Stimulated activated CD8-positive, alpha-beta memory T cell treated with anti-CD3 and anti-CD28 coated beads, Interleukin-15, amount 100 ng/mL, for 24 hours (primary cell): ENCODE measurements around the gene GNB1.
"Not testable (repeated sequence)": the region's sequence is repeated elsewhere in the genome, so short reads cannot be mapped to it uniquely, and the experiment has no call there.

Experiments used
- DNase-seq: peaks from one replicate; pipeline ENCODE4 v3.0.0-alpha.2; 2020; ENCODE audit warnings: low read depth

The GNB1 gene

DNA sequence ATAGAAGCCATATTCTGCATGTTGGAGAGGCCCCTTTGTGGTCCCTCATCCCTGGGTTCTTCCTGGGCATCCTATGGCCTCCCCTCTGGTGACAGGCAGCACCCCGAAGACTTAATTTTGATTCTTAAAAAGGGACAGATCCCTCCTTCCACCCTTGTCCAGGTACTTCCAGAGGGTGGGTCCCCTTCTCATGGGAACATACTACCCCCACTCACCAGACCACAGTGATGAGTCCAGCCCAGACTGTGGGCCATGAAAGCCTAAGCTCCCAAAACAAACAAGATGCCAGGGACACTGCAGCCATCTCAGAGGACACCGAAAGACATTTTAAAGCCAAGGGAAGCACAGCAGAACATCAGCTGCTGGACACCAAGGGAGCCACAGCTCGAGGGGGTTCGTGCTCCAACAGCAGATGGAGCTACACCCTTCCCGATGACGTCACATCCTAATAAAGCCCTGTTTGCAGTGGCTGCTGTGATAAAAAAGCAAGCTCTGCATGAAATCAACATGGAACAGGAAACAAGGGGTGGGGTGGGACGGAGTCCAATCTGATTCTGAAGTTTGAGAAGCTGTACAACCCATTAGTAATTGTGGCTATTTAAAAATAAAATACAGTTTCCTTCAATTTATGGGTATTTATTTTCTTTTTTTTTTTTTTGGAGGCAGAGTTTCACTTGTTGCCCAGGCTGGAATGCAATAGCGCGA, 32.4 kb downstream of the GNB1 start:
- DNase-seq, result no peak

DNA sequence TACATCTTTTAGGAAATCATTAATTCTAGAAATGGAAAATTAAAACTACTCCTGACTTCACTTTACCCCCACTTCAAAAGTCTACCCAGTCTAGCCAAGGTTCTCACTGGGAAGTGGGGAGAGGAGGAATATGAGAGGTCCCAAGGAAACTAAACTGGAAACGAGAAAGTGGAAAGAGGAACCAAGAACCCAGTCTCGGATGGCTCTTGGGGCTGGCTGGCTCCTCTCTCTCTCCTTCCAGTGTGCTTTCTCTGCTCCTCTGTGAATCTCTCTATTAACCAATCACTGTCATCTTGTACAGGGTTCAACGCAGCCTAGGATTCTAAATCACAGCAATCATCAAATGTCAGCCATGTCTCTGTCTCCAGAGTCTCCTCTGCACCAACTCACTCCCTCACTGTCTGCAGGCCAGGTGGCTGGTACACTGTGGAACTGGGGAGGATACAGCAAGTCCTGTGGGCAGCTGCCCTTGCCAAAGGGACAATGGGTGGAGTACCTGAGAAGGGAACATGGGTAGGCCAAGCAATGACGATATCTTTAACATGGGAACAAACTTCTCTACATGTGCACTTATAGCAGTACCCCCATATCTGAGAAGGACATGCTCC, 33.7 kb downstream of the GNB1 start:
- DNase-seq, result no peak

DNA sequence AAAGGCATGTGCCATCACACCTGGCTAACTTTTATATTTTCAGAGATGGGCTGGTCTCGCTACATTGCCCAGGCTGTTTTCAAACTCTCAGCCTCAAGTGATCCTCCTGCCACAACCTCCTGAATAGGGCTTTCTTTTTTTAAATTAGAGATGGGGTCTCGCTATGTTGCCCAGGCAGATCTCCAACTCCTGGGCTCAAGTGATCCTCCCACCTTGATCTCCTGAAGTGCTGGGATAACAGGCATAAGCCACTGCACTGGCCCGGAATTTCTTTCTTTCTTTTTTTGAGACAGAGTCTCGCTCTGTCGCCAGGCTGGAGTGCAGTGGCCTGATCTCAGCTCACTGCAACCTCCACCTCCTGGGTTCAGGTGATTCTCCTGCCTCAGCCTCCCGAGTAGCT, 34.7 kb downstream of the GNB1 start:
- not testable (repeated sequence) for DNase-seq

DNA sequence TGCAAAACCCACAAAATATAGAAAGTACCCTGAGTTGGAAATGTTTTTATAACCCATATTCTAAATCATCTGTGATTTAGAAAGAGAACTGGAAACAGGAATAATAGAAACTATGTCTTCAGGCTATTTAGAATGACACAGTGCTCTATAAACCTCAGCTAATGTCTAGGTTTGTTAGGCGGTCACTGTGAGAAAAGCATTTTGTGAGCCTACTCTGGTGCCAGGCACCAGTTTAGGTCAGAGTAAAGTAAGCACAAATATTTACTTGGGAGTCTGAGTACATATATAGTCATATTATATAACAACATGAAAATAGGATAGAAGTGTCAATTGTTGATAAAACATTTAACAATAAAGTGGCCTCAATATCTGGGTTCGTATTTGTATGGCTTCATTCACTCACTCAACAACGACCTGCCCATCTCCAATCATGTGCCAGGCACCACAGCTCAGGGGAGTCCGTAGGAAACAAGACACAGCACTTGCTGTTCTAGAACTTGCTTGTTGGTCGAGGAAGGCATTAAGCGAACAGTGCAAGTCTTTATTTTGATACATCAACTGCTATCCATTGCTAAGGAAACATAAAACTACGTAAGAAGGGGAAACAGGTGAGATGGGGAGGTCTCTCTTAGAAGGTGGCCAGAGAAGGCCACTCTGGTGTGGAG, 37.2 kb downstream of the GNB1 start:
- DNase-seq, result no peak

- no peak for DNase-seq
These were observed 38.1 kb downstream of the GNB1 start for GRCh38 chr1:1852619-1853414.

GRCh38 chr1:1847890-1848289, 43.0 kb downstream of the GNB1 start:
- DNase-seq, result no peak

DNA sequence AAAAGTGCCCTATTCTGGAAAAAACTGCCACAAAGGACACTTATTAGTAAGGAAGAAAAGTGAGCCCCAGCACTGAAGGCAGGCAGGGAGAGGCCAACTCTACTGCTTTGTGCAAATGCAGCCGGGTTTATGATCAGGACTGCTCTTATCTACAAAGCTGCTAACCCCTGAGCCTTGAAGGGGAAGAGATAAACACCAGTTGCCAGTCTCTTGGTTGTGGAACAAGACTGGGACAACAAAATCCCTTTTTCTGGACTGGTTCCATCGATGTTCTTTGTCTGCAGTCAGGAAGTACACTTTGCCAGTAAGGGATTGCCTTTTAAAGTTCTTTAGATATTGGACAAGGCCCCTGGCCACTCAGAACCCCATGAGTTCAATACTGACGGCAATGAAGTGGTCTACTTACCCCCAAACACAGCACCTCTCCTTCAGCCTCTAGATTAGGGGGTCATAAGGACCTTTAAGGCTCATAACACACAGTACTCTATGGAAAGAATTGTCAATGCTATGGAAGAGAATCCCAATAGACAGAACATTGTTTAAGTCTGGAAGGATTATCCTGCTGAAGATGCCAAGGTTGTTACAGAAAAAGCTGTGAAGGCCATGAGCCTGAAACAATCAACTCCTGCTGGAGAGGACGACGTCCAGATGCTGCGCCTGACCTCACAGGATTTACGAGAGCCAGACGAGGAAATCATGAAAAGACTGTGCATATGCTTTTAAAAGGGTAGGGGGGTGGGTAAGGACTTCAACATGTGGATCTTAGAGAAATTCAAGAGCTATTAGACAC, 43.6 kb downstream of the GNB1 start:
- DNase-seq, result no peak

DNA sequence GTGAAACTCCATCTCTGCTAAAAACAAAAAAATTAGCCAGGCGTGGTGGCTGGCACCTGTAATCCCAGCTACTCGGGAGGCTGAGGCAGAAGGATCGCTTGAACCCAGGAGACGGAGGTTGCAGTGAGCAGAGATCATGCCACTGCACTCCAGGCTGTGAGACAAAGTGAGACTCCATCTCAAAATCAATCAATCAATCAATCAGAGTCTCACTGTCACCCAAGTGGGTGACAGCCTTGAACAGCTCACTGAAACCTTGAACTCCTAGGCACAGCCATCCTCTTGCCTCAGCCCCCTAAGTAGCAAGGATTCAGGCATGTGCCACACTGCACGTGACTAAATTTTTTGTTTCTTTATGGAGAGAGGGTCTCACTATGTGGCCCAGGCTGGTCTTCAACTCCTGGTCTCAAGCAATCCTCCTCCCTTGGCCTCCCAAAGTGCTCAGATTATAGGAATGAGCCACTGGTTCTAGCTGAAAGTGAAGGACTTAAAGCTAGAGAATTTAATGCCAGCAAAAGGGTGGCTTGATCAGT, 44.4 kb downstream of the GNB1 start:
- DNase-seq, result no peak

DNA sequence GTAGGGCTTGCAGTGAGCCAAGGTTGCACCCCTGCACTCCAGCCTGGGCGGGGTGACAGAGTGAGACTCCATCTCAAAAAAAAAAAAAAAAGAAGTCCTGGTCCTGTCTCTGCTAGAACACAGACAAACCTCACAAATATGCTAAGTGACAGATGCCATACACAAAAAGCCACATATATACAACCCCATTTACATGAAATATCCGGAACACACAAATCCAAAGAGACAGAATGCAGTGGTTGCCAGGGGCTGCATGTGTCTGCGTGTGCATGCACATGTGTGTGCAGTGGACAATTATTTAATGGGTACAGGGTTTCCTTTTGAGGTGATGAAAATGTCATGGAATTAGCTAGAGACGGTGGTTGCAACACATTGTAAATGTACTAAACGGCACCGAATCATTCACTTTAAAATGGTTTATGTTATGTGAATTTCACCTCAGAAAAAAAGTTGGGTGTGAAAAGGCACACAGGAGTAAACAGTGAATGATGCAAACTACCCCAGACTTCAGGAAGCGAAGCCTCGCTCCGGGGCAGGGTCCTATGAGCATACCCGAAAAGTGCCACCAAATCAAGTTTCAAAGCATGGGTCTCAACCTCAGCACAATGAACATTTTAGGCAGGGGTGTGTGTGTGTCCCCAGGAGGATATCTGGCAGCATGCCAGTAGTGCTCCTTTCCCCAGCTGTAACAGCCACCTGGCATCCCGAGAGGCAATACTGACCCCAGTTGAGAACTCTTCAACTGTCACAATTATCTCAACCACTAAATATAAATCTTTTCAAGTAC, 48.3 kb downstream of the GNB1 start:
- DNase-seq, result no peak

GRCh38 chr1:1841575-1841995, 49.3 kb downstream of the GNB1 start:
- no peak for DNase-seq

DNA sequence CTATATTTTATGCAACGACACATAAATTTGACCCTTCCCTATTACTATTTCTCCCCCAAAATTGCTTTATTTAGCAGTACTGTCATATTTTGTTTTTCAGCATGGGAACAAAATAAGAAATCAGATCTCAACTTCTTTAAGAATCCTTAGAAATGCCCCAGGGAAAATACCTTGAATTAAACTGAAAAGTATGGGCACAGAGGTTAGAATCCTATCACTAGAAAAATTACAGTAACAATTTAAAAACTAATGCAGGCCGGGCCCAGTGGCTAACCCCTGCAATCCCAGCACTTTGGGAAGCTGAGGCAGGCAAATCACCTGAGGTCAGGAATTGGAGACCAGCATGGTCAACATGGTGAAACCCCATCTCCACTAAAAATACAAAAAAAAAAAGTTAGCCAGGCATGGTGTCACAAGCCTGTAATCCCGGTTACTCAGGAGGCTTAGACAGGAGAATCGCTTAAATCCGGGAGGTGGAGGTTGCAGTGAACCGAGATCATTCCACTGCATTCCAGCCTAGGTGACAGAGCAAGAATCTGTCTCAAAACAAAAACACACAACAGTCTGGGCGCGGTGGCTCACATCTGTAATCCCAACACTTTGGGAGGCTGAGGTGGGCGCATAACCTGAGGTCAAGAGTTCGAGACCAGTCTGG, 51.4 kb downstream of the GNB1 start:
- DNase-seq, result no peak

GRCh38 chr1:1836119-1836518, 54.8 kb downstream of the GNB1 start:
- no peak for DNase-seq

GRCh38 chr1:1835546-1835945, 55.3 kb downstream of the GNB1 start:
- DNase-seq, result no peak

GRCh38 chr1:1833916-1834325, 57.0 kb downstream of the GNB1 start:
- no peak for DNase-seq

DNA sequence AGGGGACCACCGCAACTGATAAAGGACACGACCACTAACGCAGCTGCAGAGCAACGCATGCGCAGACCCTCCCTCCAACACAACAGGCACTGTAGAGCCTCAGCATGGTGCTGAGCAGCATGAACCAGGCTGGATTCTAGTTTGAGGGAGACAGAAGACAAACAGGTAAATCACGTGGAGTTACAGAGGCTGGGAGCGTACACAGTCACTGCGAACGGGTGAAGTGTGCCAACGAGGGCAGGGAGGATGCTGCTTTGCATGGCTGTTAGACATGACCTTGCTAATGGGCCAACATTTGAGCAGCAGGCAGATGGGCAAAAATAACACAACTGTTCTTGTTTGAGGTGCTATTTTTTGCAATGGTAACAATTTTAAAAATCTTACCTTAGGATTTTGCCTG, 57.4 kb downstream of the GNB1 start:
- DNase-seq, result no peak

DNA sequence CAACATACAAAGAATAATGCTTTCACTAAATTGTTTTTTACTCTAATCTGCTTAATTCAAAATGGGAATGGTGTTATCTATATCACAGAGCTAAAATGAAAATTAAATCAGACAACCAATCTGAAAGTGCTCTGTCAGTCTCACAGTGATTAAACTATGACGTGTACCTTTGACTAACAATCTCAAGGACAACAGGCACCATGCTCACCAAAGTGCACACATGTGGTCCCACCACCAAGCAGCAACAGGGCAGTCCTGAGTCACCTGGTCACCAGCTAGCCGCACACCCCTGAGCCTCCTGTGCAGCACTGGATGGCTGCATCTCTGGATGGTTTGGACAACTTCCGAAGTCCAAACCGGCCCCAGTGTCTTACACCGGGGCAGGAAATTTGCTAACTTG, 58.1 kb downstream of the GNB1 start:
- no peak for DNase-seq

GRCh38 chr1:1832166-1832565, 58.7 kb downstream of the GNB1 start:
- no peak for DNase-seq

DNA sequence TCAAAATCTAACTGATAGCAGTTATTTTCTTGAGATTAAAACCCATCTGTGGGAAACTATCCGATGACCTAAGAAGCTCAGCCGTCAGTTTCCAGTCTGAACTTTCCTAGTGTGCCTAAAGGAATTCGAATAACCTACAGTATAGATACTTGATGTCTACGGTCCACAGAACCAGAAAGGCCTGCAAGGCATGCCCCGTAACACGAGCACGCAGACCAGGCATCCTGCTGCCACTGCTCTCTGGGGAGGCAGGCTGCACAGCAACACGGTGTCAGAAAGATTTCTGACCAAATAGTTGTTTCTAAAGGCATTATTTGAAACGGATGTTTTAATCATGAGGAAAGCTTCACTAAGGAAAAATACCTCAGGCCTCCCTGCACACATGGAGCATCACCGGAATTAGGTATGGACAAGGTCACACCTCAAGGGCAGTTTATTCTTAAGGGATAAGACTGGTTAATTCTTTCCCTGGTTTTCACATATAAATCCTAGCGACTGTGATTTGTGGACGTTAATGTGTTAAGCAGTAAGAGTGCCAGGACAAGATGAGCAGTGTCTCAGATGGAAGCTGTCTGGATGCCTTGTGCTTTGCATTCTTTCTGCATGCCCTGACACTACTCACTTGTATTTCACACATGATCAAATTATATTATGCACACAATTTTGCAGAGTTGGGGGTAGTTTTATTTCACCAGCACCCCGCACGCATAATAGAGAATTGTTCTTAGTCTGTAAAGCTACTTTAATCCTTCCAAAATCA, 63.6 kb downstream of the GNB1 start:
- no peak for DNase-seq

DNA sequence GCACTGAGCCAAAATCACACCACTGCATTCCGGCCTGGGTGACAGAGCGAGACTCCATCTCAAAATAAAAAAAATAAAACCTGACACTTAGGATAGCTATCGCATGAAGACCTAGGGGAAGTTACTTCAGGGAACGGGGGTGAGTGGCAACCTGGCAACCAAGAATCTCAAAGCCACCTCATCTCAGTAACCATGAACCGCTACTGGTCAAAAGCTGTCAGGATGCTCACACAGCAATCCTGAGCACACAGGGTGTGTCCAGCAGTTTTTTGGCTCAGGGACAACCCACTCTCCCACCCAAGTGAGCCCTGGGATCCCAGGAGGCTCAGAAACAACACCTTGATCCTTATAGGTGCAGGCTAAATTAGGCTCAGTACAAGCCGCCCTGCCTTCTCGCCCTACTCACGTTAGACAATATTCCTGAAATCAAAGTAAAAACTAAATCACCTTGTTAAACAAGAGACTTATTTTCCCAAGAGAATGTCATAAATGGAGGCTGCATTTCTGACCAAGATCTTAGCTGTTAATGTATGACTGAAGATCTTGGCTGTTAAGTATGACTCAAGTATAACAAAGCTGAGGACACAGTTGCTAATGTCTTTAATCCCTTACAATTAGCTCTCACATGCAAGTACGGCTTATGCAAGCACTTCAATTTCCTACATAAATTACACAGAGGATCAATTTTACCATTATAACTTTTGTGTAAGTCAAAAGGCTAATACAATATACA, 64.4 kb downstream of the GNB1 start:
- no peak for DNase-seq
